GM12891 (cell line): ENCODE measurements around the gene CDK5RAP2.

Experiments used
- POLR2A ChIP-seq: IDR thresholded peaks from 2 replicates; pipeline ENCODE4 v1.6.1; 2011; ENCODE audit warnings: low read depth, low read length, control low read depth
- POLR2AphosphoS5 ChIP-seq: IDR thresholded peaks from 2 replicates; pipeline ENCODE4 v1.6.1; 2011; ENCODE audit warnings: low read depth, low read length, control low read depth
- POU2F2 ChIP-seq: IDR thresholded peaks from 2 replicates; pipeline ENCODE4 v1.6.1; 2011; ENCODE audit warnings: low read depth, mild to moderate bottlenecking, control low read depth, low read length, moderate library complexity
- SPI1 ChIP-seq: IDR thresholded peaks from 2 replicates; pipeline ENCODE4 v1.6.1; 2011; ENCODE audit warnings: low read depth, low read length, control low read depth
- TAF1 ChIP-seq: IDR thresholded peaks from 2 replicates; pipeline ENCODE4 v1.6.1; 2011; ENCODE audit warnings: low read depth, low read length, control low read depth

DNA sequence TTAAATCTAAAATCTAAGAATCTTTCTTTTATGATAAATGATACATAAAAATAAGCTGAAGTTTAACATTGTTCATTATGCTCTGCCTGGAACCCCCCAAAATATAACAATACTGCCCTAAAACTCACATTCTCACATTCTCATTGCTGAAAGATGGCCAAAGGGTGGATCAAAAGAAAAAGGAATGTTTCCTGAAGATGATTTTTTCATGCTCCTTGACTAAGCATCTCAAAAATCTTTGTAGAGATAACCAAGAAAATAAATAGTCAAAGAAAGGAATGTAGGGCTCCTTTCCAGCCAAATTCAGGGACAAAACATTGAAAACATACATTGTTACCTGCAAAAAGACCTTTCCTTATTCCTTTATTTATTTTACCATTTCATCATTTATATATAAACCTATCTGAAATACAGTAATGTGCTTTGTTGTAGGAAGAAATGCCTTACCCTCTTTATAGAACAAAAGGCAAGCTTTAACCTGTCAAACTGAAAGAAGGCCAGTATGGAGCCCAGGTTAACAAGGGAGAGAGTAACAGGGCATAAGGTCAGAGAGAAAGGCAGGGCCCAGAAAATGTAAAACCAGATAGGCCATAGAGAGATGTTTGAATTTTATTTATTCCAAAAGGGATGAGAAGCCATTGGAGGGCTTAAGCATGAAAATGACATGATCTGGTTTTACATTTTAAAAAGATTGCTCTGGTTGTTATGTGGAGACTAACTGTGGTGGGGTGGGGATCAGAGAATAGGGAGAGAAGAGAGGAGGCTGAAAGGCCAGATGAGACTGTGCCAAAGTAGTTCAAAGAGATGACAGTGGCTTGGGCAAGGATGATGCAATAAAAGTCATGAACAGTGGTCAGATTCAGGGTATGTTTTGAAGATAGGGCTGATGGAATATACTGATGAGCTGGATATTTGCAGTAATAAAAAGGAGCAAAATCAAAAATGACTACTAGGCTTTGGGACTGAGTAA is 37.3 kb upstream of the CDK5RAP2 start:
- TF ChIP-seq POLR2AphosphoS5 (no peak), POLR2A (no peak), TAF1 (no peak), SPI1 (no peak), POU2F2 (no peak)
